Measurements from ENCODE around the gene UFSP2.

Gene UFSP2

DNA sequence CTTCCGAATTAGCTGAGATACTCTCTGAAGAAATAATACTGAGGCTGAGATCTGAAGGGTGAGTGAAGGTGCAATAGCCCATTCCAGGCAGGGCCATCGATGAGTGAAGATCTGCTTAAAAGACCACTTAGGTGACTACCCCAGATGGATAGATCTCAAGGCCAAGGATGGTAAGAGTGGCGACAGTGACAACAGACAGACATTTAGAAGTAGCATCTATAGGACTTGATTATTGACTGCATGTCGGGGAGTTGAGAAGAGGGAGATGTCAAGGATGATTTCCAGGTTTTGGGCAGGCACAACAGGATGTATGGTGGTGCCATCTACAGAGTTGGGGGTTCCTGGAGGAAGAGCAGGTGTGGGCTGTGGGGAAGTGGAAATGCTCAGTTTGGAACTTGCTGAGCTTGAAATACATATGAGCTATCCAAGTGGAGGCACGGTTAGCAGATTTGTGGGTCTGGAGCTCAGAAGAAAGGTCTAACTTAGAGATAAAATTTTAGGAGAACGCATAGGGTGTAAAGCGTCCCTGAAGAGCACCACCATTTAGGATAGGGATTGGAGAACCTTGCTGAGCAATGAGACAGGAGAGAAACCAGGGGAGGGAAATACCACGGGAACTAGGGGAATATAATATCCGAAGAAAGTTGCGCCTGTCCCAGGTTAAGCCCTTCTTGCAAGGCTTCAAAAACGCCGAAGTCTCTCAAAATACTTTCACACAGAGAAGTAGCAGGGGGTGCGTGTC, 688 bp downstream of the UFSP2 start:
- no peak for DNase-seq

DNA sequence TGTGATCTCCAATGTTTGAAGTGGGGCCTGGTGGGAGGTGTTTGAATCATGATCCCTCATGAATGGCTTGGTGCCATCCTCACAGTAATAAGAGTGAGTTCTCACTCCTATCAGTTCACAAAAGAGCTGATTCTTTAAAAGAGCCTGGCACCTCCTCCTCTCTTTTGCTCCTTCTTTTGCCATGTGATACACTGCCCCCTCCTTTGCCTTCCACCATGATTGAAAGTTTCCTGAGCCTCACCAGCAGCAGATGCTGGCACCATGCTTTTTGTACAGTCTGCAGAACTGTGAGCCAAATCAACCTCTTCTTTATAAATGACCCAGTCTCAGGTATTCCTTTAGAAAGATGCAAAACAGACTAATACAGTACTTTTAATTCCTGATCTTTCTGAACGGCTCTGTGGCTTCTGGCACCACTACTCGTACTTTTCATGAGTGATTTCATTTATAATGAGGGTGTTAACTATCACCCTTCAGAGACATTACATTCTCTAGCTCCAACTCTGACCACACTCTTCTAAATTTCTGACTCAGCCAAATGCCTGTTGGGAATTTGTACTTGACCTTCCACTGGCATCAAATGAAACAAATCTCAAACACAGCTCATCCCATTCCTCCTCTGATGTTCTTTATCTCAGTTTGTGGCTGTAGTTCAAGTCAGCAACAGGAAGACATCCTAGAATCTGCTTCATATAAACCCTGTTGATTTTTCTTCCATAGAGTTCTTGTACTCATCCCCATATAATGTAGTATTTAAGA, 4.2 kb downstream of the UFSP2 start:
- DNase-seq = no peak

DNA sequence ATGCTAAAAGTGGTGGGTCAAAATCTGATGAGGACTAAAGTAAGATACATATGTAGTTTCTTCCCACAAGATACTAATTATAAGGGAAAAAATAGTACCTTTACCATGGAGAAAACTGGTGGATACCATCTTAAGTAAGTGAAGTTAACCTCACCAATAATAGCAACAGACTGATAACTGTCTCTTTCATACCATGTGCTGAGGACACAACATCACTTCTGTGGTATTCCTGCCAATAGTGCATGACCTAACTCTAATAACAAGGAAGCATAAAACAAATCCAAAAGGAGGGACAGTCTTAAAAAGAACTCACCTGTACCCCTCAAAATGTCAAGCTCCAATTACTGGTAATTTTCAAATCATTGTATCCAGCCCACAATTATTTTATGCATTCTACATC, 8.8 kb downstream of the UFSP2 start:
- no peak for DNase-seq

DNA sequence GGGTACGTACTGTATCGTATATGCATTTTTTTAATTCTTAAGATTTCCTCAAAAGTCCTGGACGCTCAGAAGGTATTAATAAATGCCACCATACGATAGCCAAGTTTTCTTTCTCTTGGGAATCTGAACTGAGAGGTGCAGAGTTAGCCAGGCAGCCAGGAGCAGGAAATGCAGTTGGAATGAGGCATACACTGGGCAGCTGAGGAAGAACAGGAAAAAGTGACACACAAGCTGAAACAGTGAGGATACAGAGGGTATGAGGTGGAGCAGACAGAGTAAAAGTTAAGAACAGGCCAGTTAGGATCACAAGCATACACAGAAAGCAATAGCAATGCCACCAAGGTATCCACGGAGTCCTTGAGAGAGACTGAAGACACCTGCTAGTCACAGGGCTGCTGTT, 13.4 kb downstream of the UFSP2 start:
- DNase-seq = no peak

DNA sequence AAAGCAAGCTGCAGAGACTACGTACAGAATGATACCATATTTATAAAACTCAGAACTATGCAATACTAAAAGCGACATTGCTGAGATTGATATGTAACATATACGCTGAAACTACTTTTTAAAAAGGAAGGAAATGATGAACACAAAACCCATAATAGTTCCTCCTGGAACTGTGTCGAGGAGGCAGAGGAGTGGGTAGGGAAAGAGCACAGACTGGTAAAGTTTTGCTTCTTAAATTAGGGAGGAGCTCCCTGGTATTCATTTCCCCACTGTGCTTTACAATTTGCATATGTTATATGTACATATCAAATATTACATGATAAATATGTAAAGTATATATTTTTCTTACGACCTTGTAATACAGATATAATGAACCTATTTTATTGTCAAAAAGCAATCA, 13.9 kb downstream of the UFSP2 start:
- no peak for DNase-seq

DNA sequence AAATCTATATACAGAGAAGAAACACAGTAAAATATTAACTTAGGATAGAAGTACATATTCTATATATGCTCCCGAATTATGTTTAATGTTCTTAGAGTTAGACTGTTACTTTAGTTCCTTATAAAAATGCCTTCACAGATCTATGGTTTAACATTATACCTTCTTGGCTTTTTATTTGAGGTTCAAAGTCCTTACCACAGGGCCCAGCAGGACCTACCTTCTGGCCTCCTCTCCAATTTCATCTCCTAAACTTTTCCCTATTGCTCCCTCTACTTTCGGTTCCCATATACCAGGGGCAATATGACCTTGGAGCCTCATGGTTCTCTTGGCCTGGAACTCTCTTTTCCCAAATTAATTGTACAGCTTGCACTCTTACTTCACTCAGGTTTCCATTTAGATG, 17.3 kb downstream of the UFSP2 start:
- DNase-seq = no peak

DNA sequence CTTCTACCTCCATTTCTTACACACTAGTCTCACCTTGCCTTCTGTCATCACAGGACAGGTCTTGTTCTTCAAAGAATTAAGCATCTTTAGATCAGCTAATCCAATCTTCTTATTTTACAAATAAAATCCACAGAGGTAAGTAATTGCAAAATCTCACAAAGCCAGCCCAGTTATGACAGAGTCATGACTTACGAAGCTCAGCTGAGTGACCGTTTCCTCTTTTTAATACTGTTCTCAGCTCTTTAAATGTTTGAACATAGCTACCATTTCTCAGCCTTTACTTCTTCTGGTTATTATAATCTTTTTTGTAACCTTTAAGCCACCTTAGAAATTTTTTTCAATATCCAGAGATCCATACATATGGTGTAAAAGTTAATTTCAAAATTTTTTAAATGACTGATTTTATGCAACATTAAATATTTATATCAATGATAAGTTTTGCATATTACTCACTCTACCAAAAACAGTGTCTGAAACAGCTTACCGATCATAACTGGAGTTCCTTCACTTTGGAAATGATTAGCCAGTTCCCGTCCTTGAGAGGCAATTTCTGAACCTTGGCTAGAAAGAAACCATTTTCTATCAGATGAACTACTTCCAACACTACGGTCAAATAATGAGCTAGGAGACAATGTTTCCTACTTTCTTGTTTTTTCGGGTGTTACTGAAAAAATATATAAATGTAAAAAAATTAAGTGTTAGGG, 20.3 kb downstream of the UFSP2 start:
- no peak for DNase-seq

DNA sequence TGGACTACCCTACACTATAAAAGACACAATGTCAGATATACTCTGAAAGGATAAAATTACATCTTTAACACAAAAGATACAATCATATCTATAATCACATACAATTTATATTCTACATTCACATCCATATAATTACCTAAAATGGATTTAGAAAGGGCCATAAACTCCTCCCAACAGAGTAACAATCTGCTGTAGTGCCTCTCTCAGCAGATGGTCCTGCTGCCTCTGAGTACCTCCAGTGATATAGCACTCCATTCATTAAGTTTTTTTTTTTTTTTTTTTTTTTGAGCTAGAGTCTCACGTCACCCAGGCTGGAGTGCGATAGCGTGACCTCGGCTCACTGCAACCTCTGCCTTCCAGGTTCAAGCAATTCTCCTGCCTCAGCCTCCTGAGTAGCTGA, 21.7 kb downstream of the UFSP2 start:
- no peak for DNase-seq

DNA sequence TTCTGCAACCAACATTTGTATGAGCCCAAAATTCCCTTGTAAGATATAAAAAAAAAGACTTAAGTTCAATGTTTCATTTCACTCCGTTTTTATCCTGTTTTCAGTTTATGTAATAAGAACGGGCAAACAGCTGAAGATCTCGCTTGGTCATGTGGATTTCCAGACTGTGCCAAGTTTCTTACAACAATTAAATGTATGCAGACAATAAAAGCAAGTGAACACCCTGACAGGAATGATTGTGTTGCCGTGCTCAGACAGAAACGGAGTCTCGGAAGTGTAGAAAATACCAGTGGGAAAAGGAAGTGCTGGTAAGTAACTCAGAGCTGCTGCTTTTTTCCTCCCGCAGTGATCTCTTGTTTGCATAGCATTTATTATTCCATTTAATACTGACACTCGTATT, 26.3 kb downstream of the UFSP2 start:
- DNase-seq = no peak

DNA sequence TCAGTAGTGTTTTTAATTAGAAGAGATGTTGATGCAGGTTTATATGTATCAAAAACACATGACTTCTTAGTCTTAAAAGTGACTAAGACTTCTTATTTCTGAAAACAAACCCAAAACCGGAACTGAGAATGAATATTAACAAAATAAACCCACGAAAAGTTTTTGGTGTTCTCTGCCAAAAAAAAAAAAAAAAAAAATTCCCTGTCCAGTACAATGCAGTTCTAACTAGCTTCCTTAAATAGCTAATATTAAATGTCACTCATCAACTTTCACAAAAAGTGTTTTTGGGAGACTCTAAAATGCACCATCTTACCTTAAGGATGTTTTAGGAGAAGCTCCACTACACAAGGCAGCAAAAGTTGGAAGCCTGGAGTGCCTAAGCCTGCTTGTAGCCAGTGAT, 27.1 kb downstream of the UFSP2 start:
- DNase-seq = no peak

DNA sequence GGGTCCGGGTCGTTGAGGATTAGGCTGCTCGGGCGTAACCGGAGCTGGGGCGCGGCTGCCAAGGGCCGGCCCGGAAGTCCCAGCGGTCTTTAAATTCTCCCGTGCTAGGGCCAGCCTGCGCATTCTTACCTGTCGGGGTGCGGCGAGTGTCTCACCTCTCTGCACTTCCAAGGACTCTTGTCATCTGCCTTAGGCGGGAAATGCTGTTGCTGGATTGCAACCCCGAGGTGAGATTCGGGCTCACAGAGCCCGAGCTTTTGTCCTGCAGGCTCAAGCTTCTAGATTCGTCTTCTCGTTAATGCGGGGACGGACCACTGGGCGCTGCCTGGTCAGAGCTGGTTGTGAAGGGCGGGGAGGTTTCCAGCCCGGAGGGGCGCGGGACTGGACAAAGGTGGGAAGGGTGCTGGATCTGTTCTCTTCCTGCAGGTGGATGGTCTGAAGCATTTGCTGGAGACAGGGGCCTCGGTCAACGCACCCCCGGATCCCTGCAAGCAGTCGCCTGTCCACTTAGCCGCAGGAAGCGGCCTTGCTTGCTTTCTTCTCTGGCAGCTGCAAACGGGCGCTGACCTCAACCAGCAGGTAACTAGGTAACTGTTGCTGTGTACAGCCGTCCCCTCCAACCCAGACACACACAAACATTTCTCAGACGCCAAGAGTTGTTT, 28.9 kb downstream of the UFSP2 start, which contains the start of gene ANKRD37:
ANKRD37 (plus strand) TSS at position 118 of the 662 bp plus-strand sequence; CDS start at position 201, 83 bp downstream.
- DNase-seq = peak; percentile 61

DNA sequence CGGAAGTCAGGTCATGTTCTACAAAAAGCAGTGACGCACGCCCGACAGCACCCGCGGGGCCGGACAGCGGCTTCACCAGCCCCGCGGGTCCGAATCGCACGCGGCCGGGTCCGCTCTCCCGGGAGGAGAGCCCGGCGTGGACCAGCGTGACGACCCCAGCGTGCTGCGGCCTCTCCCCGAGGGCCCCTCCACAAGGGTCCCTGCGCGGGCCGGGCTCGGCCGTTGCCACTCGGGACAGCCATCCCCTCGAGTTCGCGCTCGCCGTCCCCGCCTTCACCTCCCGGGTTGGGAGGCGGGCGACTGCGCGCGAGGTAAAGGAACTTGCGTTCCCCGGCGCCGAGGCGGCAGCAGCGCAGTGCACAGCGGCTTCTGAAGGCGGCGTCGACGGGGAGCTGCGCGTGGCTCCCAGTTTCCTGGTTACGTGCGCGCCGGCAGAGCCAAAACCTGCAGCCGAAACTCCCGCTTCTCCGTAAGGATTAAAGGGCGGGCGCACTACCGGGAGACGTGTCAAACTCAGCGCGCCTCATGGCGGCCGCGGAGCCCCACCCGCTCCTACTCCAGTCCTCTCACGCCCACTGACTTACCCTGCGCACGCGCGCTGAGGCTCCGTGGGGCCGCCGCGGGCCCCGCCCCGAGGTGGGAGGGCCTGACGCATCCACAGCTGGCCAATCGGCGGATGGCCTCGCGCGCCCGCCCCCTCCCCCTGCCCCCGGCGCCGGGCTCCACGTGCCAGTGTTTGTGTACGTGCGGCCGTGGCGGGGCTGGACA, 29.6 kb downstream of the UFSP2 start:
- peak; percentile 99 for DNase-seq

DNA sequence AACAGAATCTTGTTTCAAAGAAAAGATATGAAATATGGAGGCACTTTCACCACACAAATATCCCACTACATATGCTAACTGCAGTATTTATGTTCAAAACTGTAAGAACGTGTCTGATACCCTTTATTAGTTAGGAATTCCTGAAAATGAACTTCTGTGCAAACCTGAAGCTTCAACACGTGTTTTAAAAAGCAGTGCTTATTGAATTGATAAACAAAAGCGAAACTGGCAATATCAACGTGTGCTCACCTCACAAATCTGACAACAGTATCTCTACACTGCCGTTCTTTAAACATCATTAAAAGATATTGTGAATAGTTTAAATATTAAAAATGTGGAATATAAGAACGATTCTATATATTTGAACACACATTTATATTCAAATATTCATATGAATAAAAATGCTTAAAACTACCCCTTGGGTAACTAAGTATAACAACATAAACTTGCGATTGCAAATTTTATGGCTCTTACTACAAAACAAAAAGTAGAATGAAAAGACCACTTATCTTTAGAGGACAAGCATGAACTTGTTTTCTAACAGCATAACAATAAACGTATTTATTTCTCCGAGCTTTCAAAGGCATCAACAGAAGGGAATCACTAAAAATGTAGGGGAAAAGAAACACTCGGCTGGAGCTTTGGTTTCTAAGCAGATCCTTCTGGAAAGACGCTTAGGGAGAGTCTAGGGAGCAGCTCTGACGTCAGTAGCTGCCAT, 30.4 kb downstream of the UFSP2 start, which contains the start of gene LRP2BP:
LRP2BP (minus strand) TSS at position 687 of the 718 bp plus-strand sequence. CDS start 17,738 bp downstream, outside the sequence.
- no peak for DNase-seq

DNA sequence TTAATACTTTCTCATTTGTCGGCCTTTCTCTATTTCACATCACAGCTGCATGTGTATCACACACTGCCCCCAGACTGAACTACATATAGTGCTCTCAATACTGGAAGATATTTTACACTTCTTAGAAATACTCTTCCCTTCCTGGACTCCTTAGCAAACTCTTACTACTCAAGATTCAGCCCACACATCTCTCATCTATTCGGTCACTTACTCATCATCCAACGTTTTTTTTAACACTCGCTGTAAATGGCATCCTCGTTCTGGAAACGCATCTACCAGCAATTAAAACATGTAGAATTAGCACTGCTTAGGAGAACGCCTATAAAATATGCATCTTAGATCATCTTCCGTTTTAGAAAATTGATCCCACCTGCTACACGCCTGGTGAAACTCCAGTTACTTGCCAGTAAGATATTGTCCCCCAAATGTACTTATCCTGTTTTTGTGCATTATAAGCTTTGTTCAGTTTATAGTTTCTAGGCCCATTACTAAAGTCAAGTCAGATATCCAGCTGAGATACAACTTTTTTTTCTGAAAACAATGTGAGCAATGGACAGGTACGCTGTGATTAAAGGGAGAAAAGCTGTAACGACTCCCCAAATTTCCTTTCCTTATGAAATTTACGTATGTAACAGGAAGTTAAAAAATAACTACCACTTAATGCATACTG, 31.1 kb downstream of the UFSP2 start:
- DNase-seq = no peak

DNA sequence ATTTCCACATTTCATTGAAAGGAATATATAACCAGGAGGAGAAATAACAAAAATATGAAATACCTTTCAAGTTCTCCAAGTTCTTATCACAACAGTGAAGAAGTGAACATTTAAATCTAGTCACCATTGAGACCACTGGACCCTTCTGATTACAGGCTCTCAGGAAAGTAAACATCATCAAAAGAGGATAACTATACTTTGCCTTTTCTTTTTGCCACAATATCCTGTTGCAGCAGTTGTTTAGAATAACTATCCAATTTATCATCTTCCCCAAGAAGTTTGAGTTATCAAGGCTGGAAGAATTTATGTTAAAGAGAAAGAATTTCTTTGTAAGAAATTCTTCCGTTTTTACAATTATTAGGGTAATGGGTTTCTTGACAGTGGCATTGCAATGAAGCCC, 33.6 kb downstream of the UFSP2 start:
- no peak for DNase-seq

DNA sequence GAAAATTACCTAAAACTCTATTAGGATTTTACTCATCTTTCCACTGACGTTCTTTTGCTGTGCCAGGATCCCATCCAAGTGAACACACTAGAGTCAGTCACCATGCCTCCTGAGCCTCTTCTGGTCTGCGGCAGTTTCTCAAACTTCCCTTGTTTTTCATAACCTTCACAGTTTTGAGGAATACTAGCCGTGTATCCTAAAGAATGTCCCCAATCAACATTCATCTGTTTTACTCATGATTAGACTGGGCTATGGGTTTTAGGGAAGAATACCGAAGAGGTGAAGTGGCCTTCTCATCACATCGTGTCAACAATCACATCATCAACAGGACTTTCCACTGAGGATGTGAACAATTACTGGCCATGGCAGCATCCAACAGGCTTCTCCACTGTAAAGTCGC, 34.8 kb downstream of the UFSP2 start:
- no peak for DNase-seq

DNA sequence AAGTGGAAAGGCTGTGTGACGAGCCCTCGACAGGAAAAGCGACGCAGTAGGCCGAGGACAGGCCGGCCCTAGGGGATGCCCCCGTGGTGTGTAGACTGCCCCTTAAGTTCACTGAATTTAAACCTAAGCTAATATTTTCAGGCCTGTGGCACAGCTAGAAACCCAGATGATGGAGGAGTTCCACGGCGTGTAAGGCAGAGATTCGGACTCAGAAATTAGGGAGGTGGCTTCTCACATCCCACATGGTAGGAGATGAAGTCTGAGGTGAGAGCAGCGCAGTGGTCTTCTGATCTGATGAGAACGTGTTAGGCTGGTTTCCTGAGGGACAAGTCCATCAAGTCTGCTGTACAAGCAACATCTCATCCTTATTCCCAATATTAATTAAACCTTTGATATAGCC, 37.8 kb downstream of the UFSP2 start:
- no peak for DNase-seq

DNA sequence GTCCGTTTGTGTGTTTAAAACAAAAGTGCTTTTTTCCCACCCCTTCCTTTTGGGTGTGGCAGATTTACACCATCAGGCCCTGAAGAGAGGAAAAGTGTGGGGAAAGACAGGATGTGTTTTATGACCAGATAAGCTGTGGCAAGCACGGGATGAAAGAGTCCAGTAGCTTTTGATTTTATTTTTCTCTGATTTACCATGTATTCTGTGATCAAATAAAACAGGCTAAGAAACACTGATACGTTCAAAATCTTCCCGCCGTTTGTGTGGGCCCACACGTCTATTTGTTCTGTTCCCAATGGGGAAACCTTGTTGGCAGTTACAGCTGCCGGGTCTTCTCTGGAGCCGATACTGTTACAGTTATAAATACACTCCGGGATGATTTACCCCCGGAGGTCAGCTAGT, 40.8 kb downstream of the UFSP2 start:
- DNase-seq = no peak

DNA sequence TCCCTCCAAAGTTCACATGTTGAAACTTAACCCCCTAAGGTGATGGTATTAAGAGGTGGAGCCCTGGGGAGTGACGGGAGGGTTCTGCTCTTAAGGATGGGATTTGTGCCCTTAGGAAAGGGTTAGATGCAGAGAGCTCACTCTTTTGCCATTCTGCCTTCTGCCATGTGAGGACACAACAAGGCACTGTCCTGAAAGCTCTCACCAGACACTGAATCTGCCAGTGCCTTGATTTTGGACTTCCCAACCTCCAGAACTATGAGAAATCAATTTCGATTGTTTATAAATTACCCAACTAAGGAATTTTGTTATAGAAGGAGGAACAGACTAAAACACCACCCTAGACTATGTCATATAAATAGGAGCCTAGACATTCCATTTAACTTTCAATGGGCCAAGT, 41.7 kb downstream of the UFSP2 start:
- no peak for DNase-seq

DNA sequence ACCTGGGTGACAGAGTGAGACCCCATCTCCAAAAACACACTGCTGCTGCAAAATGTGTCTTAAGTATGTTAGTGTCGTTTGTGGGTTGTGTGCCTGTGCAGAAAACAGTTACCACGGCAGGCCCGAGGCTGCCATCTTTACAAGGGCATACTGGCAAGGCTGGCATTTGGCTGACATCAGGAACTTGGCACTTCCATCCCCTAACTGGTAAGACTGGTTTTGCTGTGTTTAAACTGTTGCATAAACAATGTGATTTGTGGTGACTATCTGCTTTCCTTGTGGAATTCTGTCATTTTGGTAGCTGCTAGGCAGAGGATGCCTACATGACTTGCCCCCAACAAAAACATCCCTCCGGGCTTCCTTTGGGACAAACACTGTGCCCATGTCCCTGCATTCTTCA, 42.3 kb downstream of the UFSP2 start:
- DNase-seq = no peak

DNA sequence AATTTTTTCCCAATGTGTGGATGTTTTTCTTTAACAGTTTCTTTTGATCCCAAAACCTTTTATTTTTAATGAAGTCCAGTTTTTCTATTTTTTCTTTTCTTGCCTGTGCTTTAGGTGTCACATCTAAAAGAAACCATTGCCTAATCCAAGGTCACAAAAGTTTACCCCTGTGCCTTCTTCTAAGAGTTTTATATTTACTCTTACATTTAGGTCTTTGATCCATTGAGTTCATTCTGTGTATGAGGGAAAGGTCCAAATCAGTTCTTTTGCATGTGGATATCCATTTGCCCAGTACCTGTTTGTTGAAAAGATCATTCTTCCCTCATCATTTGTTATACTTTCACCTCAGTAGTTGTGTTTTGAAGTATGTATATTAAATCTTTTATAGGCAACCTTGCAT, 43.0 kb downstream of the UFSP2 start:
- no peak for DNase-seq

All from right hindlimb (tissue), 1 donor.